ENCODE measurements around the gene CETP.
A peak's percentile ranks its signal among the peaks of the same experiment; 100 is the strongest.
"Not testable (repeated sequence)": the region's sequence is repeated elsewhere in the genome, so short reads cannot be mapped to it uniquely, and the experiment has no call there.

CETP gene

DNA sequence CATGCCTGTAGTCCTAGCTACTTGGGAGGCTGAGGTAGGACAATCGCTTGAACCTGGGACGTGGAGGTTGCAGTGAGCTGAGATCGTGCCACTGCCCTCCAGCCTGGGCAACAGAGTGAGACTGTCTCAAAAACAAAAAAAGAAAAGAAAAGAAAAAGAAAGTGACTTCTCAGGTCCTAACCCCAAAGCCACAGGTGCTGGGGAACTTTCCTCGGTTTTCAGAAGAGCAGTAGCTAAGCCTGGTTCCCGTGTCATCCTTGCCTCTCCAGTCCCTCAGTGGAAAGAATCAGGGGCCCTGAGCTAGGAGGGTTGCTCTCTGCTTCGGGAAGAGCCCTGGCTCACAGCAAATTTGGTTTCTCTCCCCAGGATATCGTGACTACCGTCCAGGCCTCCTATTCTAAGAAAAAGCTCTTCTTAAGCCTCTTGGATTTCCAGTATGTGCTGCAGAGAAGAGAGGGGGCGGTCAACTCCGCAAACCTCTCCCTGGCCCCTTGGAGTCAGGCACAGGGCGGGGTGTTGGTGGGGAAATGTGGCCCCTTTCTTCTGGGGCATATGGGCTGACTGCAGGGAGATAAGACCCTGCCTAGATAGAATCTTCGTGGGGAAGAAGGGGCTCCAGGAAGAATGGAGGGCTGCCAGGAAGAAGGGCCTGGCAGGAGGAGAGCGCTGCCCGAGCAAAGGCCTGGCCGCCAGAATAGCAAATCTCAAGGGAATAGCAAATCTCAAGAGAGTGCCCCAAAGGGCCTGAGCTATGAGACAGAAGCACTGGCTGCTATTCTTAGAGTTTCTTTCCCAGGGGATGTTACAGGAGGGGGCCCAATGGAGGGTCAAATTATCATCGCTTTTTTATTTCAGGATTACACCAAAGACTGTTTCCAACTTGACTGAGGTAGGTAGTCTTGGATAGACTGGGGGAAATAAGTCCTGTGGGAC is 19.3 kb downstream of the CETP start:
- no peak for DNase-seq (ENCODE audit: low read depth)

DNA sequence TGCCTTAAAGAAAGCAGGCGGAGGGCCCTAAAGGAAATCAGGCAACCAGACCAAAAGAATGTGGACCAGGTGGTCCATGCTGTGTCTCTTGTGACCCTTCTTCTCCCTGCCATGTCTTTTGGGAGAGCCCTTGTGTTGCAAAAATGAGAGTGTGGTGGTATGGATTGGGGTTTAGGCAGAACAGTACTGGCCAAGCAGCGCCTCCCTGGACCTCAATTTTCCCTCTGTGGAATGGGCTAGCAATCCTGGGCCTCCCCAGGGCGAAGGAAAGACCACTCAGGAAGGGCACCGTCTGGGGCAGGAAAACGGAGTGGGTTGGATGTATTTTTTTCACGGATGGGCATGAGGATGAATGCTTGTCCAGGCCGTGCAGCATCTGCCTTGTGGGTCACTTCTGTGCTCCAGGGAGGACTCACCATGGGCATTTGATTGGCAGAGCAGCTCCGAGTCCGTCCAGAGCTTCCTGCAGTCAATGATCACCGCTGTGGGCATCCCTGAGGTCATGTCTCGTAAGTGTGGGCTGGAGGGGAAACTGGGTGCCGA is 20.1 kb downstream of the CETP start:
- DNase-seq (ENCODE audit: low read depth): no peak

DNA sequence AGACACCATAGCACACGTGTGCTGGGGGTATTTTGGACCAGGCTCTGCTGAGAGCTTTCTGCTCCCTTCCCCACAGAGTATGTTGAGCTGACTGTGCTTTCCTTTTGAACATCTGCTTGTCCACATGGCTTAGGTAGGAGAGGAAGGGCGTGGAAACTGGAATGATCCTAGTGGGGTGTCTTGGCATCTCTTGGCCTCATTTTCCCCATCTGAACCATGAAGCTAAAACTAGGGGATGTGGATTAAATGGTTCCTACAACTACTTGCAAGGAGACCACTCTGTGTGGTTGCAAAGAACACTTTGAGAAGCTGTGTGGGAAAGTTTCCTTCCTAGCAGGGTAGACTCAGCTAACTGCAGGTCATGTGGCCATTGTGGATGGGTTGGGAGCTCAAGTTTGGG is 20.9 kb downstream of the CETP start:
- no peak for DNase-seq (ENCODE audit: low read depth)

DNA sequence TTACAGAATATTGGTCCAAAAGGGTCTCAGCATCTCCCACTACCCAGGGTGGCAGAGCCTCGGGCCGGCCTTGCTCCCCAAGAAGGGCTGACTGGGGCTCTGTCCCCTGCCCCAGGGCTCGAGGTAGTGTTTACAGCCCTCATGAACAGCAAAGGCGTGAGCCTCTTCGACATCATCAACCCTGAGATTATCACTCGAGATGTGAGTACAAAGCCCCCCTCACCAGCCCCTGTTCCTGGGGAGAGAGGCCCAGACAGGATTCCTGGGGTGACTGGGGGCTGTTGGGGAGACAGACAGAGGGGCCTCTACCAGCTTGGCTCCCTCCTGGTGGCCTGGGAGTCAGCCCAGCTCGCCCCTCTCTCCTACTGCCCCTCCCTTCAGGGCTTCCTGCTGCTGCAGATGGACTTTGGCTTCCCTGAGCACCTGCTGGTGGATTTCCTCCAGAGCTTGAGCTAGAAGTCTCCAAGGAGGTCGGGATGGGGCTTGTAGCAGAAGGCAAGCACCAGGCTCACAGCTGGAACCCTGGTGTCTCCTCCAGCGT is 21.5 kb downstream of the CETP start:
- no peak for DNase-seq (ENCODE audit: low read depth)

DNA sequence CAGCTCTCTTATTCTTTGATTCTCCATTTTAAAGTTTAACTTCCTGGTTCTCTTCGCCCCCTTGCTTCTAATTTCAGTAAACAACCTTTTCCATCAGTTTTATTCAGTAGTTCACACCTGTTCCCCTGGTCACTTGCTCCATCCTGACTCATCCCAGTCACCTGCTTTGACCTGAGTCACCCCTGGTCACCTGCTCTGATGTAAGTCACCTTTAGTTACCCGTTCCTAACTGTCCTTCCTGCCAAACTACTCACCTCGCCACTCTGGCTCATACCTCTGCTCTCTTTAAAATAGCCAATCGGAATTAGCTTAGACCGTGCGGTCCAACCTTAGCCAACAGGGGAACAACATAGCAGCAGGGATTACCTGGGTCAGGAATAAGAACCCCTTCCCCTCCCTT is 22.9 kb downstream of the CETP start:
- DNase-seq (ENCODE audit: low read depth): no peak

DNA sequence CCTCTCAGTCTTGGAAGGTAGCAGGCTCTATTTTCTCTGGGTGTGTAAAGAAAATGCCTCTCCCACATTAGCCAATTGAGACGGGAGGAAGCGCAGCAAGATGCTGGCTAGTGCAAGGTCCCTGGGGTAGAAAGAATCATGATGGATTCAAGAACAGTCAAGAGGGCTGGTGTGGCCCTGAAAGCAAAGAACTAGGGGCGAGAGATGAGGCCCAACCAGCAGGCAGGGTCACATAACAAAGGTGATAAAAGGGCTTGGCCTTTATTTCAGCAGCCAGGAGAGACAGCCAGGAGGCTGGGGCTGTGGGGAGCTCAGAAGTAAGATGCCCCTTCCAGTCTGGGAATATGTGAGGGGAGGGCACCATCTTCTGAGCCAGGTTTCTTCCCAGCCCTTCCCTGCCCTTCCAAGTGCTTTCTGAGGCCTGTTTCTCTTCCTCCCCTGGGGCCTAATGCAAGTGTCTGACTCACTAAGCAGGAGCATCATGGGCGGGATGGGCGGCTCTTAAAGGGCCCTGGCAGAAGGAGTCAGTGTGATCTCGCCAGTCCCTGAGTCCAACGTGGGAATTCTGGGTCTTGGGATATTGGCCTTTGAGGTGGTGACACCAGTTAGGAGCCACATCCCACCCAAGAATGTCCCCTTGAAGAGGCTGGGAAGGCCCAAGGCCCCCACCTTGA is 23.7 kb downstream of the CETP start:
- DNase-seq (ENCODE audit: low read depth): no peak

DNA sequence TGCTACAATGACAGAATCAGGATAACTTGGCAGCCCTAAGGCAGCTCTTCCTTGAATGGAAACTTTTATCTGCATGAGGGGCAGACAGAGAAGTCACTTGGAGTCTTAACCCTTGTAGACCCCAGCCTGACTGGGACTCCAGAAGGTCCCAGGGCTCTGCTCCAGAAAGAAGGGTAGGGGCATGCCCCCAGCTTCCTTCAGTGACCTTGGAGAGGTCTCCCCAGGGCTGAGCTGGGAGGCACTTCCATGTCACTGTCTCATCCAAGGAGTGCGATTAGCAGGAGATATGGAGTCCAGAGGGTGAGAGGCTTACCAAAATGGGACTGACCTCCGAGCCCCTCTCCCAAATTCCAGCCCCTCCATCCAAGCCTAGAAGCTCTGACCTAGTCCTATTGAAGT is 24.2 kb downstream of the CETP start:
- no peak for DNase-seq (ENCODE audit: low read depth)

DNA sequence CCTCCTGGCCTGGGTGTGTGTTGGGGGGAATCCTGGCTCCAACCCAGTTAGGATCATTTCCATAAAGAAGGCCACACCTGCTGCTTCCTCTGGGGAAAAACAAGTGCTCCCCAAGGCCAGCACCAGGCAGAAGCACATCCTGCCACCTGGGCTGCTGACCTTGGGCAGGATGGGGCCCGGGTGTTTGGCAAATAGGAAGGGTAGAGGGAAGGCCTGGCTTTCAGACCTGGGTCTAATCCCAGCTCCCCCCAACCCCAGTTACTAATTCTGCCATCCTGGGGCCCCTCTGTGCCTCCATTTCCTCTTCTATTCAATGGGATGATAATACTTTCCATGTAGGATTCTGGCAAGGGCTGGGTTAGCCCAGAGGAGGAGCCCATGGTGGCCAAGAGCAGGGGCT is 24.6 kb downstream of the CETP start:
- no peak for DNase-seq (ENCODE audit: low read depth)

DNA sequence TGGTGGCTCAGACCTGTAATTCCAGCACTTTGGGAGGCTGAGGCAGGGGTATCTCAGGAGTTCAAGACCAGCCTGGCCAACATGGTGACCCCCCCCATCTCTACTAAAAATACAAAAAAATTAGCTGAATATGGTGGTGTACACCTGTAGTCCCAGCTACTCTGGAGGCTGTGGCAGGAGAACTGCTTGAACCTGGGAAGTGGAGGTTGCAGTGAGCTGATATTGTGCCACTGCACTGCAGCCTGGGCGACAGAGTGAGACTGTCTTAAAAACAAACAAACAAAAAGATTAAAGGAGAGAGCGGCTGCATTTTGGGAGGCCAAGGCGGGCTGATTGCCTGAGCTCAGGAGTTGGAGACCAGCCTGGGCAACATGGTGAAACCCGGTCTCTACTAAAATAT is 25.2 kb downstream of the CETP start:
- DNase-seq (ENCODE audit: low read depth): not testable (repeated sequence)

DNA sequence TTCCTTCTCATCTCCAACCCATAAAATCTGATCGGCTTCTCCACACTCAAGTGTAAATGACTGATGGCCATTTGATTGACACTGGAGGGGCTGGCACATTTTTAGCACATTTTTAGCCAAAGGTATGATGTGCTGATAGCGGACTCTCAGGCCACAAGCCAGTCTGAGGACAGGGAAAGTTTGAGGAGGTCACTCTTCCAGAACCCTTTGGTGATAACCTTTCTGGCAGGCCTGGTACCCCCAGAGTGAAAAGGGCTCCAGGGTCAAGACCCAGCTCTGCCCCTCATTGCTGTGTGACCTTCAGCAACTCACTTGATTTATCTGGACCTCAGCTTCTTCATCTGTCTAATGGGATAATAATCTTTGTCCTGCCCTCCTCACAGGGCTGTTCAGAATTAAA is 25.9 kb downstream of the CETP start:
- no peak for DNase-seq (ENCODE audit: low read depth)

DNA sequence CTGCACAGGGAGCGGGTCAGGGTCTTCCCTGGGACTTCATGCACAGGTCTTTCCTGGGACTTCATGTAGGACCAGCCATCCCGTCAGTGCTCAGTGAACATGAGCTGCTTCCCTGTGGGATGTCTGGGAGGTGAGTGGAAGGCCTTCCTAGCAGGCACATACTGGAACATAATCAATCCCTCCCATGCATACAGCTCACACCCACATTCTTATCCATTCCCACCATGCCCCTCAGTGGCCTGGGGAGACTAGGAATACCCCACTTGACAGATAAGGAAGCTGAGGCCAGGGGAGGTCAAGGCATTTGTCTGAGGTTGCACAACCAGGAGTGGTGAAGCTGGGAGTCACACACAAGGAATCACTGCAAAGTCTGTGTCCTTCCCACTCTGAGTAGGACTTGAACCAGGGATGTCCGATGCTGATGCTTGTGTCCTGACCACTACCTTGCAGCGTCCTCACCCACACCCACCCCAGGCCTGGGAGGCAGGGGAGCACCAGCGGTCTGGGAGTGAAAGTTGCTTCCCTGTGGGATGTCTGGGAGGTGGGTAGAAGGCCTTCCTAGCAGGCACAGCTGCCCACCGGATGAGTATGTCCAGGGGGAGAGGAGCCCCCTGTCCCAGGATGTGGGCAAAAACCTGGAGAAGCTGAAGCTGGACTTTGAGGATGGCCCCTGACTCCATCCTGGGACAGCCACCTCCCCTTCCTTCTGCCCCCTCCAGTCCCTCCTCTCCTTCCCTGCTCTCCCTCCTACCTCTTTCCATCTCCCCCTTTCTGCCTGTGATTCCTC is 26.6 kb downstream of the CETP start:
- DNase-seq (ENCODE audit: low read depth): no peak

DNA sequence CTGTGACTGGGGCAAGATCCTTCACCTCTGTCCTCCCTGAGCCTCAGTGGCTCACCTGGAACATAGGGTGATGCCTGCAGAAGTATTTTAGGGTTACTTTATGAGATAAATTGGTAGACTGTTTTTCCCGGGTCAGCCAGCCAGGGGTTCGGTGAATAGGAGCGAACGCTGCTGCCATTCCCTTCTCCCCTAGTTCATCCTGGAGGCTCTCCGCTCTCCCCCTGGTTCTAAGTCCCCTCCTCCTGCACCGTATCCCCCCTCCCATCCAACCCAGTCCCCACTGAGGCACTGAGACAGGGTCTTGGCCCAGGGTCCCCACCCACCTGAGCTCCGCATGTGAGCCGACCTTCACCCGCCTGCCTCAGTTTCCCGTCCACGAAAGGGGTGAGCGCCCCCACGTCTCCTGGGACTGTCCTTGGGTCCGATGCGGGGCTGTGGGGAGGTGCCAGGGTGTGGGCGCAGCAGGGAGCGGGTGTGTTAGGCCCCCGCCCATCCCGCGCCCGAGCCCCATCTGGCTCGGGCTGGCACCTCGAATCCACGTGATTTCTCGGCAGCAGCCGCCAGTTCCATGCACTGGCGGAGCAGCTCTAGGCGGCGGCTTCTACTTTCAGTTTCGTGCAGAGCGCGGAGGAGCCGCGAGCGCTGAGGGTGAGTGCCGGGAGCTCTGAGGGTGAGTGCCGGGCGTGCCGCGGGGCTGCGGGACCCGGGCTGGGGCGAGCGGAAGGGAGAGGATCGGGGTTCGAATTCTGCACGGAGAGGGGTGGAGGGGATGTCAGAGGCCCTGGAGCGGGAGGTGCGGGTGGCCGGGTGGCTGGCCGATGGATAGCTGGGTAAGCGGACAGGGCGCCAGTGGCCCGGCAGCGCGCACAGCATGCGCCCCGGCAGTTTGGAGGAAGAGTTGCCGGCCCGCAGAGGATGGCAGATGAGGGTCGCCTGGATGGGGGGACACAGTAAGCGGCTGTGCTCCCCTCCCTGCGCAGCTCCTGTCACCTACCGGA is 27.5 kb downstream of the CETP start, which contains the start of gene NLRC5:
Gene NLRC5 (plus strand): TSS at position 610 of the 998 bp plus-strand sequence. CDS start 31,156 bp downstream, outside the sequence.
- DNase-seq (ENCODE audit: low read depth): peak; percentile 82

DNA sequence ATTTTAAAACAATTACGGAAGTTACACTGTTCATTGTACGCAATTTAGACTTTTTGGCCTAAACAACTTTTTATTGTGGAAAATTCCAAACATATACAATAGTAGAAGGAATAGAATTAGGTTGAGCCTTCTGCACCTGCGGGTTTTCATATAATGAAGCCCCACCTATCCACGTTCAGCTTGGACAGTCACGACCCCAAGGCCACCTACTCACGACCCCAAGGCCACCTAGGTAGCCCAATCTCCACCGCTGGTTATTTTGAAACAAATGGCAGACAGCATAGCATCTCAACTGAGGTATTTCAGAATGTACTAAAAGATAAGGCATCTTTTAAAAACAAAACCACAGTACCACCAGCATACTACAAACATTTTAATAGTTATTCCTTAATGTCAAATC is 28.2 kb downstream of the CETP start:
- DNase-seq (ENCODE audit: low read depth): no peak

DNA sequence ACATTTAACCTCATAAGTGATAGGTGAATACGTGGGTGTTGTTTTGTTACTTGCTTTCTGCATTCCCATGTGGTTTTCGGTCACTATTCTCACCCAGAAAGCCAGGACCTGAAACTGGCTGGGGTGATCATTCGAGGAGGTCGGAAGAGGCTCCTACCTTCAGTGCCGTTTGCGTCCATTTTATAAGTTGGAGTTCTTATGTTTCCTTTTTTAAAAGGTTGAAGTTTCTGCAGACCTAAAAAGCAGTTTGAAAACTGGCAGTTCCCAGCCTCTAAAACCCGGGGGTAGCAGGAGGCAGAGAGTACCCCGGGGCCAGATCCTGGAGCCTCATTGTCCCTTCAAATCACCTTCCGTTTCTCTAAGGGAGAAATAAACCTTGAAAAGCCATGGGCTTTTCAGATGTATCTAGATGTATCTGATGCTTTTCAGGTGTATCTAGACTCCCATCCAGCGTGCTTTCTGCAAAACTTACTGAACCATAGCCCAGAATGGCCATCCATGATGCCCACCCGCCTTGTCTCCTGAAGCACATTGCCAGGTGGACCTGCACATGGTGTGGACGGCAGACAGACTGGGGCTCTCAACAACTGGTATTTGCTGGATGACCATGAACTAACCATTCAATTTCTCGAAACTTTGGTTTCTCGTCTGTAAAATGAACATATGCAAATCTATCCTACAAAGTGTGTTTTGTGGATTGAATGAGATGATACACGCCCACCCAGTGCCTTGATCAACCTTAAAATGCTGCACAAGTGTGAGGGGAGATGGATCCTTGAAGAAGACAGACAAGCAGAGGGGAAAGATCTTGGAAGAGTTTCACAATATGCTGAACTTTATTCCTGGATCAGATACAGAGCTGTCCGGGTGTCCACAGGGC is 28.9 kb downstream of the CETP start:
- DNase-seq (ENCODE audit: low read depth): no peak

DNA sequence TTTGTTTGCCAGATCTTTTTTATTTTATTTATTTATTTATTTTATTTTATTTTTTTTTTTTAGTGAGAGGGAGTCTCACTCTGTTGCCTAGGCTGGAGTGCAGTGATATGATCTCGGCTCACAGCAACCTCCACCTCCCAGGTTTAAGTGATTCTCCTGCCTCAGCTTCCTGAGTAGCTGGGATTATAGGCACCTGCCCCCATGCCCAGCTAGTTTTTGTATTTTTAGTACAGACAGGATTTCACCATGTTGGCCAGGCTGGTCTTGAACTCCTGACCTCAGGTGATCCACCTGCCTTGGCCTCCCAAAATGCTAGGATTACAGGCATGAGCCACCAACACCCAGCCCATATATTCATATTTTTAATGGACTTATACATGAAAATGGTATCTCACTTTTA is 30.7 kb downstream of the CETP start:
- DNase-seq (ENCODE audit: low read depth): not testable (repeated sequence)

DNA sequence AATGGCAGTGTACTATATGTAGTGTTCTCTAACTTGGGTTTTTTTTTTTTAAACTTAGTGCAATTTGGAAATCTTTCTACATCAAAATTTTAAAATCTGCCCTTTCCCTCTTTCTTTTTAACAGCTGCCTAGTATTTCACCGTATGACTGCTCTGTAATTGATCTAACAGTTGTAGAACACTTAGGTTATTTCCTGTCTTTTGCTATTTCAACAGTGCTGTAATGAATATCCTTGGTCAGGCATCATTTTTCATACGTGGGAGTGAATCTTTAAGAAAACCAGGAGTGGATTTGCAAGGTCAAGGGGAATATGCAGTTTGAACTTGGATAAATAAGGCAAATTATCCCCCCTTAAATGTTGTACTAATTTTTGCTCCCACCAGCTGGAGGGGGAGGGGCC is 31.5 kb downstream of the CETP start:
- DNase-seq (ENCODE audit: low read depth): no peak

DNA sequence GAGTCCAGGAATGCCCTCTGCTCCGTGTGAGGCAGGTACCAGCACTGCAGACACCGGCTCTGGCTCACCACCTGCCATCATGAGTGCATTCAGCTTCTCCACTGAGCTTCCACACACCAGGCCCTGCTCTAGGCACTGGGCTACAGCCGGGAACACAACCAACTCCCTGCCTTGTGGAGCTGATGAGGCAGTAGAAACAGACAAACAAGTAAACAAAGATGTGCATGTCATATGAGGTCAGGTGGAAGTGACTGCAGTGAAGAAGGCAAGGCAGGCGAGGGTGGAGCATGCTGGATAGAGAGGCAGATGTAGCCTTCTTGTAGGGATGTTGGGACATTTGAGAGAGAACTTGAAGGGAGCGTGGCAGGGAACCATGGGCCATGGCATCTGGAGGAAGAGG is 32.6 kb downstream of the CETP start:
- DNase-seq (ENCODE audit: low read depth): no peak

DNA sequence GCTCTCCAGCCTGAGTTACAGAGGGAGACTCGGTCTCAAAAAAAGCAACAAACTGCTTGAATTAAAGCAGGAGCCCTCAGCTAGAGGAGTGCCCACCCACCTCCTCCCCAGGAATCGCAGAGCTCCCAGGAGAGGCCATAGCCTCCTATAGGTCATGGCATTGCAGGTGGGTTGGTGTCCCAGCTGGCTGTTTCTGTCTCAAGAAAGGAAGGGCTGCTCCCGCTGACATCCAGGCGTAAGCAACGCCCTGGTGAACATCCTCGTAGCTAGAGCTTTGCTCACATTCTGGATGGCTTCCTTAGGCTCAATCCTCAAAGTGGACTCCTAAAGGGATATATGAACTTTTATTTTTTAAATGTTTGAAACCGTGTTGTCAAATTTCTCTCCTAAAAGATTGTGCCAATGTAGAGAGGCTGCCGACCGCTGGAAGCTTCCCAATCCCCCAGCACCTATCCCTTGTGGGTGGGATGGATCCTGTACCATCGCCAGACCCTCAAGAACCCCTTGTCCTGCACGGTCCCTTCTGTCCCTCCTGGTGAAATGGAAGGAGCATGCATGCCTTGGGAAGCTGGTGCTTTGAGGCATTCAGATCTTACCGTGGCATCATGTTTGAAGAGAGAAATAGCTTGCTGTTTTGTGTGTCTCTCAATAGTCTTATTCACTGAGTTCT is 33.5 kb downstream of the CETP start:
- DNase-seq (ENCODE audit: low read depth): no peak

DNA sequence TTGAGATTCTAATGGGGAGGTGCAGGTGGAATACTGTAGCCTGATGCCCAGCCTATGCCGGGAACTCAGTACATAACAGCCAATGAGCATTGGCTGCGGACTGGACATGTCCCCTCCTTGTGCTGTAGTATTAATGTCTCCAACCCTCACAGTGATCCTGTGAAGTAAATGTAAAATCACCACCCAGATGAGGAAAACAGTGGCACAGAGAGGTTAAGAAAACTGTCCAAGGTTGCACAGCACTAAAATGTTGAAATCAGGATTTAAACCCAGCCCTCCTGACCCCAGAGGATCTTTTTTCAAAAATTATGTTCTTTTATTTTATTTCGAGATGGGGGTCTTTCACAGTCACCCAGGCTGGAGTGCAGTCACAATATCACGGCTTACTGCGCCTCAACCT is 35.5 kb downstream of the CETP start:
- no peak for DNase-seq (ENCODE audit: low read depth)
